Upper lobe of left lung (tissue), 4 donors: ENCODE results near the gene EOLA2.

ENCODE experiments used
- CTCF ChIP-seq, 6 experiments: fragments of 450-650 bp in 4 of 6; fragments of 200-600 bp in 2 of 6; sonication (generic) in 2 of 6; IDR thresholded peaks; one replicate each; pipeline ENCODE4 v1.5.1; 2016 to 2019; ENCODE audit warnings: antibody characterized with exemption in 6 of 6
- POLR2A ChIP-seq, 4 donors: fragments of 450-650 bp; IDR thresholded peaks; one replicate each; pipeline ENCODE4 v1.5.1; 2016 to 2017; ENCODE audit warnings: antibody characterized with exemption in 4 of 4, mild to moderate bottlenecking in 2 of 4
- POLR2AphosphoS5 ChIP-seq, 2 donors: sonication (generic); formaldehyde crosslinking; IDR thresholded peaks; one replicate each; pipeline ENCODE4 v1.5.1; 2017; ENCODE audit warnings: antibody characterized with exemption in 2 of 2

GRCh38 chrX:149984411-149984810, 46.1 kb upstream of the EOLA2 start:
- TF ChIP-seq POLR2A (IDR thresholded peaks at IDR 0.05), result no peak
- TF ChIP-seq CTCF (IDR thresholded peaks at IDR 0.05), result no peak
- TF ChIP-seq POLR2AphosphoS5 (IDR thresholded peaks at IDR 0.05), result no peak
